Kidney (tissue), 14 donors: Measurements from ENCODE around the gene INO80. TPM values are rescaled to one million over a fixed set of nuclear protein-coding genes. Genes with fewer than 3 reads are reported as not detected.

ENCODE experiments used
- DNase-seq, 5 donors: peaks; one replicate each; pipeline ENCODE4 v3.0.0-alpha.2; 2013 to 2020
- FAIRE-seq: peaks from 2 replicates; lab custom pipeline; 2012; peaks lifted over from hg19 to GRCh38; lab: Jason Lieb, UNC
- H3K27ac ChIP-seq, 2 donors: one replicate each; pipeline ENCODE4 v1.7.0; 2013; ENCODE audit warnings: low read depth in 2 of 2, low read length in 2 of 2, inconsistent platforms in 1 of 2
- H3K27me3 ChIP-seq: one replicate; pipeline ENCODE4 v1.7.1; 2013; ENCODE audit warnings: low read length, inconsistent platforms; ENCODE audit not compliant: control insufficient read depth, insufficient read depth
- H3K36me3 ChIP-seq, 3 donors: one replicate each; pipeline versions ENCODE4 v1.7.0 to v1.7.1; 2013; ENCODE audit warnings: low read length in 3 of 3, control low read depth in 1 of 3, inconsistent platforms in 1 of 3; ENCODE audit not compliant: insufficient read depth in 3 of 3, control insufficient read depth in 2 of 3
- H3K4me1 ChIP-seq, 3 donors: one replicate each; pipeline versions ENCODE4 v1.7.0 to v1.7.1; 2013; ENCODE audit warnings: low read length in 3 of 3, inconsistent platforms in 1 of 3, low read depth in 1 of 3; ENCODE audit not compliant: control insufficient read depth in 2 of 3, insufficient read depth in 2 of 3
- H3K4me3 ChIP-seq, 3 donors: one replicate each; pipeline versions ENCODE4 v1.7.0 to v1.8.1; 2013; ENCODE audit warnings: low read length in 3 of 3, control low read depth in 1 of 3, inconsistent platforms in 1 of 3
- H3K9ac ChIP-seq, 3 donors: one replicate each; pipeline versions ENCODE4 v1.7.0 to v1.7.1; 2013; ENCODE audit warnings: low read length in 3 of 3, control low read depth in 1 of 3, inconsistent platforms in 1 of 3
- H3K9me3 ChIP-seq, 3 donors: one replicate each; pipeline versions ENCODE4 v1.7.0 to v1.7.1; 2013; ENCODE audit warnings: low read length in 3 of 3, control low read depth in 1 of 3, inconsistent platforms in 1 of 3; ENCODE audit not compliant: control insufficient read depth in 2 of 3, insufficient read depth in 1 of 3
- intact Hi-C: fragments of 100-400 bp; cut with DNase I; formaldehyde crosslinking; loops from one replicate; pipeline ENCODE4 v1.11.1; 2022
- polyA plus RNA-seq: library from polyadenylated mRNA; stranded (reverse); fragments of 350-450 nt; fragmentation: Illumina TruSeq; extraction: RNeasy Lipid Tissue Mini Kit (QIAGEN cat#74804); gene quantifications from one replicate; pipeline ENCODE4 v1.2.3, GENCODE V29; 2014; ENCODE audit warnings: low read depth, low replicate concordance; ENCODE audit not compliant: insufficient read depth
- total RNA-seq: library from RNA; stranded (reverse); fragmentation: NEBNext Ultra II Directional; extraction: Animal tissue kit (Norgen Biotek cat#: 25700); gene quantifications from one replicate; pipeline ENCODE4 v1.2.1, GENCODE V29; 2021
- TF ChIP-seq, protein P1 (sequence below): IDR thresholded peaks from 3 replicates; pipeline ENCODE4 v1.5.1; 2012; ENCODE audit warnings: mild to moderate bottlenecking, moderate library complexity, borderline replicate concordance; ENCODE audit not compliant: insufficient read depth; ENCODE audit errors: extremely low read depth
- donor health status: control.
- donor health status: control.
- donor health status: control.
- donor health status: control.
- donor health status: control.
- donor health status: DM: yes; HTN: yes; CAD: no.
- donor health status: Normal renal cell carcinoma (clear cell type).

INO80 gene
- total and polyA plus RNA-seq, 2 donors from 2014 or later, result 6.0 to 27.3 TPM

- intact Hi-C loops, result no loop called here
- DNase-seq, result no peak
- Histone ChIP-seq H3K4me1 (peaks cover 0 to 7% (median 0%) of the 10 kb centered on the region in 3 donors), H3K27ac (peak overlapping the region in 1 of 2 donors; percentile 41), H3K9me3 (no peaks in the 10 kb centered on the region), H3K9ac (no peak overlapping the region), H3K36me3 (peaks cover 0 to 4% (median 3%) of the 10 kb centered on the region in 3 donors), H3K4me3 (no peak overlapping the region), H3K27me3 (no peaks in the 10 kb centered on the region)
- TF ChIP-seq, protein P1, sequence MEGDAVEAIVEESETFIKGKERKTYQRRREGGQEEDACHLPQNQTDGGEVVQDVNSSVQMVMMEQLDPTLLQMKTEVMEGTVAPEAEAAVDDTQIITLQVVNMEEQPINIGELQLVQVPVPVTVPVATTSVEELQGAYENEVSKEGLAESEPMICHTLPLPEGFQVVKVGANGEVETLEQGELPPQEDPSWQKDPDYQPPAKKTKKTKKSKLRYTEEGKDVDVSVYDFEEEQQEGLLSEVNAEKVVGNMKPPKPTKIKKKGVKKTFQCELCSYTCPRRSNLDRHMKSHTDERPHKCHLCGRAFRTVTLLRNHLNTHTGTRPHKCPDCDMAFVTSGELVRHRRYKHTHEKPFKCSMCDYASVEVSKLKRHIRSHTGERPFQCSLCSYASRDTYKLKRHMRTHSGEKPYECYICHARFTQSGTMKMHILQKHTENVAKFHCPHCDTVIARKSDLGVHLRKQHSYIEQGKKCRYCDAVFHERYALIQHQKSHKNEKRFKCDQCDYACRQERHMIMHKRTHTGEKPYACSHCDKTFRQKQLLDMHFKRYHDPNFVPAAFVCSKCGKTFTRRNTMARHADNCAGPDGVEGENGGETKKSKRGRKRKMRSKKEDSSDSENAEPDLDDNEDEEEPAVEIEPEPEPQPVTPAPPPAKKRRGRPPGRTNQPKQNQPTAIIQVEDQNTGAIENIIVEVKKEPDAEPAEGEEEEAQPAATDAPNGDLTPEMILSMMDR, result no peak
- no peak for FAIRE-seq
These were observed 98.9 kb downstream of the INO80 start for GRCh38 chr15:41017066-41017735.

DNA sequence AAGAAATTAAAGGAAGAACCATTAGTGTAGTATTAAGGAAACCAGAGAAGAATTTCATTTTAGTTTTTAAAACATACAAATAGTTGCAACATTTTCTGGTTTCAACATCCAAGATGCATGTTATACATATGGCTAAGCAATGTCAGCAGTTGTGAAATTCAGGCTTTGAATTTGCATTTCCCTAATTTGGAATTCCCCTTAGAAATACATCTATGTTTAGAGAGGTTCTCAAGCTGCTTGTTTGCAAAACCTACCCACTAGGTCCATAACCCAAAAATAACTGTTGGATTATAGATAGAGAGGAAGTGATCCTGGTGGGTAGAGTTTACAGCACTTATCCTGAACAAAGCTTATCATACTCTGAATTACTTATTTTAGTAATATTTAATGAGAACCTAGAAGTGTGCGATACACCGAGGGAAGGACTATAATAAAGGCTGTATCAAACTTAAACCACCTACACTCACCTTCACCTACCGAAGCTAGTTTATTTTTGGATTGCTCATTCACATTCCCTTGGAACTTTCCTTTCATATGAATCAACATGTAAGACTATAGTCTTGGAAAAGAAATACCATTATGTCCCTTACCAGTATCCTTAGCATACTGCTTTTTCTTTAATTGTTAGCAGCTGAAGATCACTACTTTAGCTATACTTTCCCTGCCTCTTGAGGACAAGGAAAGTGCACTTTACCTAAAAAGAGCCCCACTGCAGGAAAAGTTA lies 102.2 kb downstream of the INO80 start:
- Histone ChIP-seq H3K4me1 (peaks cover 0 to 9% (median 0%) of the 10 kb centered on the region in 3 donors), H3K36me3 (peaks cover 0 to 4% (median 3%) of the 10 kb centered on the region in 3 donors), H3K9me3 (no peaks in the 10 kb centered on the region), H3K27me3 (no peaks in the 10 kb centered on the region), H3K27ac (no peak overlapping the region), H3K9ac (no peak overlapping the region), H3K4me3 (no peak overlapping the region)
- intact Hi-C loops, result no loop called here
- TF ChIP-seq, protein P1, result no peak
- DNase-seq (no peak), FAIRE-seq (no peak)

GRCh38 chr15:41011055-41011815 lies 104.8 kb downstream of the INO80 start:
- Histone ChIP-seq H3K27ac (no peak overlapping the region), H3K36me3 (peaks cover 0 to 4% (median 3%) of the 10 kb centered on the region in 3 donors), H3K9ac (no peak overlapping the region), H3K9me3 (no peaks in the 10 kb centered on the region), H3K27me3 (no peaks in the 10 kb centered on the region), H3K4me1 (peaks cover 0 to 2% (median 0%) of the 10 kb centered on the region in 3 donors), H3K4me3 (no peak overlapping the region)
- peak in 1 of 5 donors; percentile 34 for DNase-seq
- TF ChIP-seq, protein P1, result no peak
- intact Hi-C loops, result no loop called here
- FAIRE-seq, result peak; percentile 45
